Right lobe of liver (tissue), 6 donors: ENCODE data around the gene COLEC11. TPM values are rescaled to one million over a fixed set of nuclear protein-coding genes. Genes with fewer than 3 reads are reported as not detected.

ENCODE experiments used
- ATAC-seq, 4 donors: fragments of 200-7000 bp; cut with Tn5 transposase; one replicate each; pipeline ENCODE4 v1.9.1; 2020; ENCODE audit warnings: mild to moderate bottlenecking in 4 of 4, moderate library complexity in 4 of 4
- DNase-seq, 3 donors: peaks; one replicate each; pipeline ENCODE4 v3.0.0-alpha.2; 2020
- H3K27ac ChIP-seq, 3 donors: fragments of 200-600 bp; one replicate each; pipeline ENCODE4 v1.8.0; 2022
- H3K27me3 ChIP-seq, 2 donors: fragments of 200-600 bp; one replicate each; pipeline ENCODE4 v1.8.0; 2022
- H3K36me3 ChIP-seq, 4 donors: fragments of 200-600 bp; sonication (generic) in 1 of 4; one replicate each; pipeline versions ENCODE4 v1.5.1 to v1.8.0; 2017 to 2022; ENCODE audit warnings: control low read depth in 1 of 4
- H3K4me1 ChIP-seq, 4 donors: fragments of 200-600 bp; sonication (generic) in 1 of 4; one replicate each; pipeline versions ENCODE4 v1.5.1 to v1.8.0; 2017 to 2022; ENCODE audit warnings: control low read depth in 1 of 4
- H3K4me3 ChIP-seq, 3 donors: fragments of 200-600 bp; one replicate each; pipeline ENCODE4 v1.8.0; 2022
- H3K9me3 ChIP-seq, 4 donors: fragments of 200-600 bp; sonication (generic) in 1 of 4; one replicate each; pipeline versions ENCODE4 v1.5.1 to v1.8.0; 2017 to 2022; ENCODE audit warnings: control low read depth in 1 of 4
- CTCF ChIP-seq, 4 donors: fragments of 200-600 bp in 3 of 4; fragments of 450-650 bp in 1 of 4; IDR thresholded peaks; one replicate each; pipeline versions ENCODE4 v1.5.1 to v1.8.0; 2016 to 2022; ENCODE audit warnings: antibody characterized with exemption in 4 of 4, mild to moderate bottlenecking in 2 of 4
- POLR2A ChIP-seq: fragments of 450-650 bp; IDR thresholded peaks from one replicate; pipeline ENCODE4 v1.6.1; 2017; ENCODE audit warnings: antibody characterized with exemption, mild to moderate bottlenecking
- WGBS: methylation state at CpG from one replicate; pipeline ENCODE4 v1.1.6; 2018; ENCODE audit warnings: low coverage, low lambda C conversion rate; ENCODE audit not compliant: insufficient coverage; ENCODE audit errors: missing lambda C conversion rate; 5-methylcytosine and 5-hydroxymethylcytosine counted together
- intact Hi-C, 2 donors: fragments of 100-400 bp; cut with DNase I; formaldehyde crosslinking; loops; one replicate each; pipeline versions ENCODE4 v1.11.2 to v1.14.1; 2022
- total RNA-seq, 6 experiments: library from RNA; depleted of rRNA in 2 of 6; stranded (reverse); fragments of >200 nt in 2 of 6; fragmentation: NEBNext Ultra II Directional in 3 of 6; extraction: Animal tissue kit (Norgen Biotek cat#: 25700) in 3 of 6; gene quantifications; one replicate each; pipeline versions ENCODE4 v1.1.0 to v1.2.4, GENCODE V29; 2016 to 2023
- donor health status: DM: no; HTN: yes; CAD: no.
- donor health status: DM: no; HTN: no; CAD: no.
- donor health status: DM: no; HTN: no; CAD: no.
- donor health status: DM: no; HTN: yes; CAD: no.
- donor health status: DM: no; HTN: yes; CAD: no.

COLEC11 gene
- total RNA-seq, 6 experiments from 2014 or later = 25.2 to 58.6 (median 41.1) TPM

DNA sequence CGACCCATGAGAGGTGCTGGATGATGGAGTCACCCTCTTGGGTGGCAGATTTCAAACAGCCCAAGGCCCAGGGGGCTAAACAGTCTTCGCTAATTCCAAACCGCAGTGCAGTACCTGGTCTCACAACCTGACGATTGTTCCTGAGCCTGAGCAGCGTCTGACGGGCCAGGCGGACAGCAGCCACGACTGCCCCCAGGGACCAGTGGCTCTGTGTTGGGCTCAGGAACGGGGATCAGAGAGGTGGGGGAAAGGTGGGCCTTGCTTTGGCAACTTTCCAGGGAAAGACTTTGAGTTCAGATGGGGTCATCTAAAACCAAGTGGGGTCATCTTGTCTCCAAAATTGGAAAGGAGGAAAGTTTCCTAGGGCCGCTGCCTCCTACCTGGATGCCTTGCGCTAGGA lies 492 bp downstream of the COLEC11 start:
- ATAC-seq (no peak), DNase-seq (peak in 1 of 3 donors; percentile 35)
- peaks cover 0 to 4% (median 0%) of the 10 kb centered on the region in 4 donors for H3K4me1 ChIP-seq
- intact Hi-C loops = loop anchor here in 1 of 2 donors (10.0 kb wide), 1 partner anchor 49 kb away; no protein-coding TSS in a partner anchor
- H3K9me3 ChIP-seq = no peaks in the 10 kb centered on the region
- peak overlapping the region; percentile 19 to 72 (median 39) for H3K27ac ChIP-seq
- no peaks in the 10 kb centered on the region for H3K36me3 ChIP-seq
- 47% methylated on average over 3 of the region's 11 CpGs for WGBS
- H3K27me3 ChIP-seq = no peaks in the 10 kb centered on the region
- TF ChIP-seq POLR2A = no peak
- no peak for TF ChIP-seq CTCF (IDR thresholded peaks at IDR 0.05)
- H3K4me3 ChIP-seq = peak overlapping the region in 2 of 3 donors; percentile 31 to 38

DNA sequence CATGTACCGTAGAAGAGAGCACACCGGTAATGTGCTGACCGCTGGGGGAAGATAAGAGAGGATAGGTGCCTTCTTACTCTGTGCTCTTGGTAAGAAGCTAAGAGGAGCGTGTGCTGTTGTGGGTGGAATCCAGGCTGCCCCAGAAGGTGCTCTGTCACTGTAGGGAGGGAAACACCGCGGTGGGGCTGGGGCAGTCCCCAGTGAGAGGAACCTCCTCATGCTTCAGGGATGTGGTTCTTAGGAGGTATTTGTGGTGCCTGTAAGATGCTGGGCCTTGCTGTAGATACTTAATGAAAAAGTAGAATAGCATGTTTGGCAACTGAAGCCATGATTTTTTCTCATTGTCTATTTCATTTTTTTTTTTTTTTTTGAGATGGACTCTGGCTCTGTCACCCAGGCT lies 1.1 kb downstream of the COLEC11 start:
- Histone ChIP-seq H3K27me3 (no peaks in the 10 kb centered on the region), H3K36me3 (no peaks in the 10 kb centered on the region), H3K4me3 (peak overlapping the region in 2 of 3 donors; percentile 2 to 38), H3K27ac (peak overlapping the region in 2 of 3 donors; percentile 39 to 72), H3K9me3 (no peaks in the 10 kb centered on the region), H3K4me1 (peaks cover 0 to 4% (median 0%) of the 10 kb centered on the region in 4 donors)
- WGBS = 93% methylated on average over 3 of the region's 6 CpGs
- TF ChIP-seq CTCF (IDR thresholded peaks at IDR 0.05) (no peak), POLR2A (no peak)
- intact Hi-C loops = loop anchor here in 1 of 2 donors (10.0 kb wide), 1 partner anchor 49 kb away; no protein-coding TSS in a partner anchor
- DNase-seq (no peak), ATAC-seq (no peak)

DNA sequence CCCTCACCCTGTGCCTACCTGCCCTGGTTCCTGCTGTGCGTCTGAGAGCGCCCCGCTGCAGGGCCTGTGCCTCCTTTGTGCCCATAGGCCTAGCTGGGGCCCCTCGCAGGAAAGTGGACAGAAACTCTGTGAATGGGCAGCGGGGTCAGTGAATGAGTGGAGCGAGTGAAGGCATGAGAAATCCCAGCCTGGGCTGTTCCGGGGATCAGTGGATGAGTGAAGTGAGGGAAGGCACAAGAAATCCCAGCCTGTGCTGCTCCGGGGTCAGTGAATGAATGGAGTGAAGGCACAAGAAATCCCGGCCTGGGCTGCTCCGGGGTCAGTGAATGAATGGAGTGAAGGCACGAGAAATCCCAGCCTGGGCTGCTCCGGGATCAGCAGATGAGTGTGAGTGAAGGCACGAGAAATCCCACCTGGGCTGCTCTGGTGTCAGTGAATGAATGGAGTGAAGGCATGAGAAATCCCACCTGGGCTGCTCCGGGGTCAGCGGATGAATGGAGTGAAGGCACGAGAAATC lies 2.0 kb downstream of the COLEC11 start:
- H3K36me3 ChIP-seq = no peaks in the 10 kb centered on the region
- no peaks in the 10 kb centered on the region for H3K27me3 ChIP-seq
- peaks cover 0 to 4% (median 0%) of the 10 kb centered on the region in 4 donors for H3K4me1 ChIP-seq
- no peak for TF ChIP-seq POLR2A
- no peak for TF ChIP-seq CTCF (IDR thresholded peaks at IDR 0.05)
- DNase-seq (peak in 1 of 3 donors; percentile 40), ATAC-seq (no peak)
- WGBS = 69% methylated on average over 15 of the region's 16 CpGs
- peak overlapping the region in 1 of 3 donors; percentile 4 for H3K4me3 ChIP-seq
- no peaks in the 10 kb centered on the region for H3K9me3 ChIP-seq
- H3K27ac ChIP-seq = peak overlapping the region in 1 of 3 donors; percentile 72
- intact Hi-C loops = loop anchor here in 1 of 2 donors (10.0 kb wide), 1 partner anchor 48 kb away; no protein-coding TSS in a partner anchor

GRCh38 chr2:3597567-3597966 lies 2.7 kb downstream of the COLEC11 start:
- DNase-seq (no peak), ATAC-seq (no peak)
- H3K4me3 ChIP-seq = no peak overlapping the region
- intact Hi-C loops = loop anchor here in 1 of 2 donors (10.0 kb wide), 1 partner anchor 47 kb away; no protein-coding TSS in a partner anchor
- no peaks in the 10 kb centered on the region for H3K36me3 ChIP-seq
- no peaks in the 10 kb centered on the region for H3K27me3 ChIP-seq
- WGBS = 77% methylated on average over 5 of the region's 6 CpGs
- H3K9me3 ChIP-seq = no peaks in the 10 kb centered on the region
- no peak for TF ChIP-seq CTCF (IDR thresholded peaks at IDR 0.05)
- no peak for TF ChIP-seq POLR2A
- H3K4me1 ChIP-seq = peaks cover 0 to 4% (median 0%) of the 10 kb centered on the region in 4 donors
- H3K27ac ChIP-seq = no peak overlapping the region
